Mesodermal cell (in vitro differentiated cells): ENCODE data around the gene BBS1.

Experiments used
- H3K27ac ChIP-seq: 2 replicates; pipeline ENCODE4 v1.7.0; 2013; ENCODE audit warnings: mild to moderate bottlenecking, low read depth, low read length, moderate library complexity; ENCODE audit not compliant: severe bottlenecking
- H3K36me3 ChIP-seq: 2 replicates; pipeline ENCODE4 v1.7.1; 2013; ENCODE audit warnings: mild to moderate bottlenecking, low read length, moderate library complexity; ENCODE audit not compliant: control insufficient read depth, insufficient read depth
- H3K4me1 ChIP-seq: one replicate; pipeline ENCODE4 v1.7.1; 2013; ENCODE audit warnings: mild to moderate bottlenecking, low read length; ENCODE audit not compliant: insufficient read depth, control insufficient read depth, poor library complexity, severe bottlenecking
- H3K4me3 ChIP-seq: 2 replicates; pipeline ENCODE4 v1.7.0; 2013; ENCODE audit warnings: low read length, control low read depth, mild to moderate bottlenecking; ENCODE audit not compliant: insufficient read depth, poor library complexity, severe bottlenecking; ENCODE audit errors: extremely low read depth
- H3K9me3 ChIP-seq: 2 replicates; pipeline ENCODE4 v1.7.1; 2013; ENCODE audit warnings: mild to moderate bottlenecking, low read length, moderate library complexity; ENCODE audit not compliant: control insufficient read depth
- WGBS, 2 experiments: methylation state at CpG; one replicate each; pipeline ENCODE4 v1.1.5; 2013; ENCODE audit warnings: missing lambda C conversion rate in 2 of 2; ENCODE audit not compliant: insufficient coverage in 2 of 2; 5-methylcytosine and 5-hydroxymethylcytosine counted together

Gene BBS1

GRCh38 chr11:66477263-66478201, 32.9 kb upstream of the BBS1 start:
- Histone ChIP-seq H3K36me3 (peaks cover 14% of the 10 kb centered on the region), H3K4me3 (no peak overlapping the region), H3K9me3 (no peaks in the 10 kb centered on the region), H3K27ac (no peak overlapping the region), H3K4me1 (no peaks in the 10 kb centered on the region)
- WGBS, 2 experiments, result 96 to 97% methylated on average over 8 to 9 of the region's 11 CpGs

- Histone ChIP-seq H3K4me1 (no peaks in the 10 kb centered on the region), H3K27ac (no peak overlapping the region), H3K4me3 (peak overlapping the region; percentile 77)
These were observed 31.6 kb upstream of the BBS1 start for GRCh38 chr11:66478729-66479393.

DNA sequence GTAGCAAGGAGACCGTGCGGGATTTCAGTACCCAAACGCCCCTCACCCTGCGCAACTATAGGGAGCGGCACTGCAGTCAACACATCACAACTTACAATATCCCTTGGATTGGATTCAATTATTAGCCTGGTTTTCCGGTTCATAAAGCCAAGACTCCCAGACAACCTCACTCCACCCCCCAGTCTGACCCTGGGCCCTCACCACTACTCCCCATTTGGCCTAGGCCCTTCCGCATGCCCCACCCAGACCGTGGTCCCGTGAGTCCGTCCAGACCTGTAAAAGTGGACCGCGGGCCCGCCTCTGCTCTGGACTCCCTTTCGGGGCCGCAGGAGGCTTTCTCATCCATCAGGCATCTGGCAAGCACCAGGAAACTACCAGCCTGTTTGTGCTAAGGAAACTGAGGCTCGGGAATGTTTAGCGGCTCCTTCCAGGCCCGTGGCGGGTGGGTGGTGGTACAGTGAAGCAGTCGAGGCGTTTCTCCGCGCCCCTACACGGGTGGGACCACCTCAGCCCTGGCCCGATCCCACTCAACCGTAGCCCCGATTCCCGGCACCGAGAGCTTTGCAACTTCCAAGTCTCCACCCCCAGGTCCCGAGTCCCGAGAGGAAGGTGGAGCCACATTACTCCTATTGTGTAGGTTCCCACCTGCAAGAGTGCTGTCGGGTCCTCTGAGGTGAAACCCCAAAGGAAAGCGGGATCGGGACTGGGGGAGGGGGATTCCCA, 30.9 kb upstream of the BBS1 start:
- 1 to 7% methylated on average over 20 to 27 of the region's 34 CpGs for WGBS, 2 experiments
- H3K36me3 ChIP-seq, result peaks cover 13% of the 10 kb centered on the region
- H3K4me3 ChIP-seq, result peak overlapping the region; percentile 77
- no peaks in the 10 kb centered on the region for H3K9me3 ChIP-seq
- peak overlapping the region; percentile 89 for H3K27ac ChIP-seq
- H3K4me1 ChIP-seq, result no peaks in the 10 kb centered on the region

More at GRCh38 chr11:66478729-66479393, 31.6 kb upstream of the BBS1 start:
- peaks cover 17% of the 10 kb centered on the region for H3K36me3 ChIP-seq
- H3K9me3 ChIP-seq, result no peaks in the 10 kb centered on the region
- 67 to 92% methylated on average over 3 to 5 of the region's 8 CpGs for WGBS, 2 experiments

- 0 to 1% methylated on average over 52 to 58 of the region's 62 CpGs for WGBS, 2 experiments
- Histone ChIP-seq H3K4me3 (peak within 1 kb of the TSS; percentile 77), H3K9me3 (no peaks in the 10 kb centered on the region), H3K4me1 (no peaks in the 10 kb centered on the region), H3K27ac (peak within 1 kb of the TSS; percentile 89), H3K36me3 (peaks cover 16% of the 10 kb centered on the region)
These were observed 30.1 kb upstream of the BBS1 start, which contains the start of gene DPP3 for GRCh38 chr11:66480117-66480938. TSS of gene DPP3 (plus strand) at chr11:66480434. CDS start at chr11:66482201, 1,767 bp downstream.

DNA sequence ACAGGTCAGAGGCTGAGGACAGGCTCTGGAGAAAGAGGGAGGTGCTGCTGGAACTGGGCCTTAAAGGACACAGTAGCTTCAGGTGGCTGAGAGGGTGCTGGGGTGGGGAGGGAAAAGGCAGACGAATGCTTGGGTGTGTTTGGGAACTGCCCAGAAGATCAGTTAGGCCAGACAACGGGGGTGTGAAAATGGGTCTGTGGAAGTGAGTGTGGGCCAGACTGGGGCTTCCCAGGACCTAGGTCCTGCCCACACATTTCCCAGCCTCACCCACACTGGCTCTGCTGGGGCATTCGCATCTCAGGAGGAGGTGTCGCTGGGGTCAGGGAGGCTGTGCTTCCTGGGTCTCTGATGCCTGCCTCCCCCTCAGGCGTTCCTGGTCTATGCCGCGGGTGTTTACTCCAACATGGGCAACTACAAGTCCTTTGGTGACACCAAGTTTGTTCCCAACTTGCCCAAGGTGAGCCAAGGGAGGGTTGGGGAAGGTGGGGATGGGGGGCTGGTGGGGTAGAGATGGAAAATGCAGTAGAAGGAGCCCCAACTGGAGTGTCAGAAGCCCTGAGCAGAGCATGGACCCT, 25.5 kb upstream of the BBS1 start:
- 94 to 98% methylated on average over 5 to 6 of the region's 7 CpGs for WGBS, 2 experiments
- Histone ChIP-seq H3K4me1 (no peaks in the 10 kb centered on the region), H3K9me3 (no peaks in the 10 kb centered on the region), H3K27ac (no peak overlapping the region), H3K36me3 (peaks cover 24% of the 10 kb centered on the region), H3K4me3 (no peak overlapping the region)

GRCh38 chr11:66488957-66489356, 21.5 kb upstream of the BBS1 start:
- H3K4me1 ChIP-seq, result no peaks in the 10 kb centered on the region
- no peak overlapping the region for H3K27ac ChIP-seq
- no peak overlapping the region for H3K4me3 ChIP-seq
- no peaks in the 10 kb centered on the region for H3K9me3 ChIP-seq
- WGBS, 2 experiments, result 95 to 97% methylated on average over 10 of the region's 10 CpGs
- peaks cover 29% of the 10 kb centered on the region for H3K36me3 ChIP-seq

DNA sequence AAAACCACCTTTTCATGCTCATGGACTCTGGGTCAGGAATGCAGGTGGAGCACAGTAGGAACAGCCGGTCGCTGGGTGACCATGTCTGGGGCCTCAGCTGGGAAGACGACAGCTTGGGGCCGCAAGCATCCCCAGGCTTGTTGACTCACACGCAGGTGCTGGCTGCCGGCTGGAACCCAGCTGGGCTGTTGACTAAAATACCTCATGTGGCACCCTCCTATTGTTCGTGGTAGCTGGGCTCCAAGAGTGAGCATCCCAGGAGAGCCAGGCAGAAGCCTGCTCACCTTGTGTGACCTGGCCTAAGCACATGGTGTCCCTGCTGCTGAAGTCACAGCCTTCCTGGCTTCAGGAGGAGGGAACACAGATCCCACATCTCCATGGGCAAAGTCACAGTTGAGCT, 20.8 kb upstream of the BBS1 start:
- no peak overlapping the region for H3K4me3 ChIP-seq
- H3K27ac ChIP-seq, result no peak overlapping the region
- peaks cover 29% of the 10 kb centered on the region for H3K36me3 ChIP-seq
- H3K4me1 ChIP-seq, result no peaks in the 10 kb centered on the region
- H3K9me3 ChIP-seq, result no peaks in the 10 kb centered on the region
- WGBS, 2 experiments, result 90 to 92% methylated on average over 7 of the region's 7 CpGs

GRCh38 chr11:66491315-66491935, 19.0 kb upstream of the BBS1 start:
- 77 to 81% methylated on average over 13 to 15 of the region's 20 CpGs for WGBS, 2 experiments
- H3K36me3 ChIP-seq, result peaks cover 31% of the 10 kb centered on the region

DNA sequence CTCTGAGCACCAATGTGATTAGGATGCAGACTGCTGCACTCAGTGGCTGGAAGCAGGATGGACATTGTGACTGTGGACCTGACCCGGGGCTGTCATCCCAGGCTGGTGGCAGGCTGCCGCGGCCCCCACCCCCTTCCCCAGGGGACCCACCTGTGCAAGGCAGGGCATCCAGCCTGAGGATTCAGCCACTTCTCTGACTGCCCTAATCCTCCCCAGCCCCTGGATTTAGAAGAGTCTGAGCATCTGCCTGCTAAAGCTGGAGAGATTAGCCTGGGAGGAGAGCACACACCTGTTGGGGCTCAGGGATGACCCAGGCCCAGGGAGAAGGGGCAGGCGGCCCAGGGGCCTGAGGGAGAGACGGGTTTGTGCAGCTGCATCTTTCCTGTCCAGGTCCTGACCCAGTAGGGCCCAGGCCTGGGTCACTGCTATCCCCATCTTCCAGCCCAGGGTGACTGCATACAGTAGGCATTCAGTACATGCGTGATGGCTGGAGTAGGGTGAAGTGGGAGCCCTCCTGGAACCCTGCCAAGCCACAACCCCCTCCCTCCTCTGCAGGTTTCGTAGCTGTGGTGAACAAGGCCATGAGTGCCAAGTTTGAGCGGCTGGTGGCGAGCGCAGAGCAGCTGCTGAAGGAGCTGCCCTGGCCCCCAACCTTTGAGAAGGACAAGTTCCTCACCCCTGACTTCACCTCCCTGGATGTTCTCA, 18.1 kb upstream of the BBS1 start:
- Histone ChIP-seq H3K9me3 (no peaks in the 10 kb centered on the region), H3K4me1 (no peaks in the 10 kb centered on the region), H3K36me3 (peaks cover 31% of the 10 kb centered on the region), H3K4me3 (no peak overlapping the region), H3K27ac (no peak overlapping the region)
- WGBS, 2 experiments, result 96 to 98% methylated on average over 7 to 8 of the region's 10 CpGs

More at GRCh38 chr11:66491315-66491935, 19.0 kb upstream of the BBS1 start:
- Histone ChIP-seq H3K4me1 (no peaks in the 10 kb centered on the region), H3K27ac (no peak overlapping the region), H3K4me3 (no peak overlapping the region), H3K9me3 (no peaks in the 10 kb centered on the region)
